ENCODE results near the gene P4HA3.

Gene P4HA3

GRCh38 chr11:74265256-74265655 is 46.2 kb downstream of the P4HA3 start:
- Histone ChIP-seq H3K9me3 (ENCODE audit: insufficient read depth, low read length, severe bottlenecking) (peaks cover 8% of the 10 kb centered on the region), H3K27me3 (ENCODE audit: insufficient read depth, low read length, poor library complexity) (no peaks in the 10 kb centered on the region), H3K4me1 (ENCODE audit: insufficient read depth, low read length) (peaks cover 17% of the 10 kb centered on the region), H3K9ac (ENCODE audit: low read depth, low read length) (no peak overlapping the region), H3K4me2 (ENCODE audit: insufficient read depth, low read length) (no peak overlapping the region), H4K20me1 (ENCODE audit: insufficient read depth, low read length) (no peaks in the 10 kb centered on the region; the same call in 1 of the 2 replicates), H3K36me3 (ENCODE audit: insufficient read depth, low read length) (no peaks in the 10 kb centered on the region), H2AFZ (ENCODE audit: low read depth, low read length) (no peak overlapping the region), H3K27ac (ENCODE audit: low read length) (no peak overlapping the region), H3K79me2 (ENCODE audit: insufficient read depth, low read length) (no peaks in the 10 kb centered on the region), H3K4me3 (ENCODE audit: low read depth in 1 of 2, low read length in 2 of 2) (no peak overlapping the region)
- DNase-seq (no peak), ATAC-seq (ENCODE audit: insufficient read depth, low read depth) (no peak)
- TF ChIP-seq EZH2 (IDR thresholded peaks at IDR 0.05; ENCODE audit: borderline replicate concordance, low read depth, low read length, severe bottlenecking) (no peak), CTCF (IDR thresholded peaks at IDR 0.05; ENCODE audit: borderline replicate concordance, extremely low read depth, low read length, poor library complexity, severe bottlenecking) (no peak)

- TF ChIP-seq CTCF (IDR thresholded peaks at IDR 0.05; ENCODE audit: borderline replicate concordance, extremely low read depth, low read length, poor library complexity, severe bottlenecking) (no peak), EZH2 (IDR thresholded peaks at IDR 0.05; ENCODE audit: borderline replicate concordance, low read depth, low read length, severe bottlenecking) (no peak)
- no peak for ATAC-seq (ENCODE audit: insufficient read depth, low read depth)
- no peak overlapping the region for H3K27ac ChIP-seq (ENCODE audit: low read length)
- H3K4me1 ChIP-seq (ENCODE audit: insufficient read depth, low read length) = no peaks in the 10 kb centered on the region
- no peaks in the 10 kb centered on the region for H4K20me1 ChIP-seq (ENCODE audit: insufficient read depth, low read length)
- H3K27me3 ChIP-seq (ENCODE audit: insufficient read depth, low read length, poor library complexity) = no peaks in the 10 kb centered on the region
- no peak overlapping the region for H3K4me3 ChIP-seq (ENCODE audit: low read depth in 1 of 2, low read length in 2 of 2)
- H3K79me2 ChIP-seq (ENCODE audit: insufficient read depth, low read length) = no peaks in the 10 kb centered on the region
- peaks cover 8% of the 10 kb centered on the region for H3K9me3 ChIP-seq (ENCODE audit: insufficient read depth, low read length, severe bottlenecking)
- no peak for DNase-seq
- no peak overlapping the region for H3K9ac ChIP-seq (ENCODE audit: low read depth, low read length)
- H3K4me2 ChIP-seq (ENCODE audit: insufficient read depth, low read length) = no peak overlapping the region
- no peaks in the 10 kb centered on the region for H3K36me3 ChIP-seq (ENCODE audit: insufficient read depth, low read length)
- no peak overlapping the region for H2AFZ ChIP-seq (ENCODE audit: low read depth, low read length)
Observed at GRCh38 chr11:74262725-74263124, 48.7 kb downstream of the P4HA3 start.

GRCh38 chr11:74257959-74258553 is 53.4 kb downstream of the P4HA3 start:
- no peak for TF ChIP-seq EZH2 (IDR thresholded peaks at IDR 0.05; ENCODE audit: borderline replicate concordance, low read depth, low read length, severe bottlenecking)
- no peak for TF ChIP-seq CTCF (IDR thresholded peaks at IDR 0.05; ENCODE audit: borderline replicate concordance, extremely low read depth, low read length, poor library complexity, severe bottlenecking)
- no peak overlapping the region for H3K4me3 ChIP-seq (ENCODE audit: low read depth in 1 of 2, low read length in 2 of 2)
- peaks cover 22% of the 10 kb centered on the region for H3K36me3 ChIP-seq (ENCODE audit: insufficient read depth, low read length)
- H3K9ac ChIP-seq (ENCODE audit: low read depth, low read length) = no peak overlapping the region
- DNase-seq = no peak
- peaks cover 8% of the 10 kb centered on the region for H3K9me3 ChIP-seq (ENCODE audit: insufficient read depth, low read length, severe bottlenecking)
- no peaks in the 10 kb centered on the region for H3K4me1 ChIP-seq (ENCODE audit: insufficient read depth, low read length)
- no peak for ATAC-seq (ENCODE audit: insufficient read depth, low read depth)
- H3K27me3 ChIP-seq (ENCODE audit: insufficient read depth, low read length, poor library complexity) = no peaks in the 10 kb centered on the region
- no peak overlapping the region for H3K27ac ChIP-seq (ENCODE audit: low read length)
- H3K79me2 ChIP-seq (ENCODE audit: insufficient read depth, low read length) = no peaks in the 10 kb centered on the region
- no peak overlapping the region for H2AFZ ChIP-seq (ENCODE audit: low read depth, low read length)
- H3K4me2 ChIP-seq (ENCODE audit: insufficient read depth, low read length) = no peak overlapping the region
- 0 out of 2 replicates have a peak, but pooled peaks cover 2% of the 10 kb centered on the region for H4K20me1 ChIP-seq (ENCODE audit: insufficient read depth, low read length)
